ENCODE data around the gene CCPG1.

DNA sequence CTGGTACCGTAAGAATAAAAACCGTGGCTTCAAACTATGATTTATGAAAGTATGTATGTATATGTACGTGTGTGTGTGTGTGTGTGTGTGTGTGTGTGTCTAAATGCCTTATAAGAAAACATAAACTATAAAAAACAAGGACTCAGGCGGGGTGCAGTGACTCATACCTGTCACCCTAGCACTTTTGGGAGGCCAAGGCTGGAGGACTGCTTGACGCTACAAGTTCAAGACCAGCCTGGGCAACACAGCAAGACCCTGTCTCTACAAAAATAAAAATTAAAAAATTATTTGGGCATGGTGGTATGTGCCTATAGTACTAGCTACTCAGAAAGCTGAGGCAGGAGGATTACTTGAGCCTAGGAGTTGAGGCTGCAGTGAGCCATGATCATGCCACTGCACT is 29.1 kb downstream of the CCPG1 start:
- TF ChIP-seq, protein P1, sequence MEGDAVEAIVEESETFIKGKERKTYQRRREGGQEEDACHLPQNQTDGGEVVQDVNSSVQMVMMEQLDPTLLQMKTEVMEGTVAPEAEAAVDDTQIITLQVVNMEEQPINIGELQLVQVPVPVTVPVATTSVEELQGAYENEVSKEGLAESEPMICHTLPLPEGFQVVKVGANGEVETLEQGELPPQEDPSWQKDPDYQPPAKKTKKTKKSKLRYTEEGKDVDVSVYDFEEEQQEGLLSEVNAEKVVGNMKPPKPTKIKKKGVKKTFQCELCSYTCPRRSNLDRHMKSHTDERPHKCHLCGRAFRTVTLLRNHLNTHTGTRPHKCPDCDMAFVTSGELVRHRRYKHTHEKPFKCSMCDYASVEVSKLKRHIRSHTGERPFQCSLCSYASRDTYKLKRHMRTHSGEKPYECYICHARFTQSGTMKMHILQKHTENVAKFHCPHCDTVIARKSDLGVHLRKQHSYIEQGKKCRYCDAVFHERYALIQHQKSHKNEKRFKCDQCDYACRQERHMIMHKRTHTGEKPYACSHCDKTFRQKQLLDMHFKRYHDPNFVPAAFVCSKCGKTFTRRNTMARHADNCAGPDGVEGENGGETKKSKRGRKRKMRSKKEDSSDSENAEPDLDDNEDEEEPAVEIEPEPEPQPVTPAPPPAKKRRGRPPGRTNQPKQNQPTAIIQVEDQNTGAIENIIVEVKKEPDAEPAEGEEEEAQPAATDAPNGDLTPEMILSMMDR (IDR thresholded peaks at IDR 0.05): no peak
- no peak for TF ChIP-seq POLR2A (IDR thresholded peaks at IDR 0.05)

Measured in right lobe of liver (tissue), 4 donors.